HepG2 (cell line): ENCODE data around the gene NCDN.

Experiments used
- HDAC2 ChIP-seq: sonication (generic); formaldehyde crosslinking; IDR thresholded peaks from 2 replicates; pipeline ENCODE4 v1.4.0; 2020; ENCODE audit warnings: missing genetic modification reagents
- U2AF2 ChIP-seq: fragments of 200-400 bp; formaldehyde crosslinking; IDR thresholded peaks from 2 replicates; pipeline ENCODE4 v1.6.1; 2017; ENCODE audit warnings: low read depth, mild to moderate bottlenecking, low read length

- TF ChIP-seq U2AF2 (no peak), HDAC2 (CRISPR knock-in tag) (no peak)
These were observed 39.4 kb upstream of the NCDN start for GRCh38 chr1:35518183-35518582.
